RCC 7860 (cell line): Measurements from ENCODE around the gene SNAPIN.

Experiments
- DNase-seq: peaks from one replicate; pipeline ENCODE4 v3.0.0-alpha.2; 2015; ENCODE audit warnings: low spot score
- FAIRE-seq: peaks from 2 replicates; lab custom pipeline; 2012; peaks lifted over from hg19 to GRCh38; lab: Jason Lieb, UNC

Gene SNAPIN

DNA sequence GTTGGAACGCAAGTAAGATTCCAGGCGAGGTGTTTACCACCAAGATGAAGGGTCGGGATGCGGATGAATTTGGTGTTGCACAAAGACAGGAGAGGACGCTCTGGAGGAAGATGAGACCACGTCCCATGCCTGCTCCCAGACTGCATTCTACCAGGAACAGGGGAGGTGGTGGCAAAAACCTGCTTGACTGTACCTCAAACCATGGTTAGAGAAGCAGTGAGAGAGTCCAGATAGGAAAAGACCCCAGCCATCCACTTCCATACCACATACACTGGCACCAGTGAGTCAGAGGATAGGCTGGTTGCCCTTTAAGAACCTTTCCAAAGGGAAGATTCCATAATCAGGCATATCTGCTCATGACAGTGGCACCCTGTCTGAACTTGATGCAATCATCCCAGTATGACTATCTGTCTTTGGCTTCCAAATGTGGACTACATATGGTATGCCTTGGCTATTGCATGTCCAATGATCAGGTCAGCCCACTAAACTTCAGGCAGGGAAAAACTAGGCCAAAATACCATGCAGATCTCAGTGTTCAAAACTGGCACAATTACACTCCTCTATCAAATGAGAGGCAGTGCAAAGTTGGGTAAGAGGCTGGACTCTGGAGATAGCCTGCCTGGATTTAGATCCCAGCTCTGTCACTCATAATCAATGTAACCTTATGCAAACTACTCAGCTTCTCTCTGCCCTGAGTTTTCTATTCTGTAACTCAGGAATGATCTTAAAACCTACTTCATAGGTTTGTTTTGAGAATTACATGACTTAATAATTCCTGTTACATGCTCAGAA is 40.6 kb downstream of the SNAPIN start:
- peak; percentile 70 for DNase-seq
- FAIRE-seq = no peak

- FAIRE-seq = no peak
Observed at GRCh38 chr1:153699768-153700167, 41.3 kb downstream of the SNAPIN start.

DNA sequence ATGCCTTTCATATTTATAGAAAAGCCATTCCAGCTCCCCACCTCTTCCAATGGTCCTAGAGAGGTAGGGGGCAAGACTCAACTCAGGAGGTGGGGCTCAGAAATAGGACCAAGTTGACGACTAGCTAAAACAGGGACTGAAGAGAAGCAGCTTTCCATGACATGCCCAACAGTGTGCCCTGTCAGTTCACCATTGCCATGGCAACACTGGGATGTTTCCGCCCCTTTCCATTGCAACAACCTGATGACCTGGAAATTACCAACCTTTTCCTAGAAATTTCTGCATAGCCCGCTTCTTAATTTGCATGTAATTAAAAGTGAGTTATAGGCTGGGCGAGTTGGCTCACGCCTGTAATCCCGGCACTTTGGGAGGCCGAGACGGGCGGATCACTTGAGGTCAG is 47.0 kb downstream of the SNAPIN start:
- DNase-seq = no peak
- no peak for FAIRE-seq

More at GRCh38 chr1:153699768-153700167, 41.3 kb downstream of the SNAPIN start:
- DNase-seq = no peak

- DNase-seq (no peak), FAIRE-seq (no peak)
Observed at GRCh38 chr1:153711026-153711425, 52.5 kb downstream of the SNAPIN start.
